Activated T-helper 2 cell treated with anti-CD3 and anti-CD28 coated beads, Interferon-gamma antibody, Interleukin-2, Interleukin-4, amounts not matched to agents 10 μg/mL and 5 μg/mL and 100 μg/mL, durations not matched to agents 14 hours and 24 hours and 36 hours (primary cell): ENCODE measurements around the gene RPS6KB2. TPM values are rescaled to one million over a fixed set of nuclear protein-coding genes. Genes with fewer than 3 reads are reported as not detected.

Experiments
- DNase-seq: peaks from one replicate; pipeline ENCODE4 v3.0.0; 2021; ENCODE audit warnings: low spot score
- H3K27ac Mint-ChIP-seq: one replicate; pipeline ENCODE4 v1.8.0; 2021; ENCODE audit warnings: mixed read lengths
- H3K27me3 Mint-ChIP-seq: one replicate; pipeline ENCODE4 v1.8.0; 2021; ENCODE audit warnings: low read depth, mixed read lengths
- H3K36me3 Mint-ChIP-seq: one replicate; pipeline ENCODE4 v1.8.0; 2021; ENCODE audit warnings: low read depth, mixed read lengths
- H3K4me1 Mint-ChIP-seq: one replicate; pipeline ENCODE4 v1.8.0; 2021; ENCODE audit warnings: low read depth, mixed read lengths
- H3K4me3 Mint-ChIP-seq: one replicate; pipeline ENCODE4 v1.8.0; 2021; ENCODE audit warnings: low read depth, mild to moderate bottlenecking, moderate library complexity, mixed read lengths
- H3K9me3 Mint-ChIP-seq: one replicate; pipeline ENCODE4 v1.8.0; 2021; ENCODE audit warnings: mixed read lengths
- intact Hi-C: fragments of 100-400 bp; cut with micrococcal nuclease; formaldehyde crosslinking; loops from one replicate; pipeline ENCODE4 v1.15.1; 2023
- total RNA-seq: library from RNA; stranded (reverse); gene quantifications from 2 replicates; pipeline ENCODE4 v1.2.3, GENCODE V29; 2022

RPS6KB2 gene
- total RNA-seq: 67.6 and 70.2 TPM in 2 replicates

DNA sequence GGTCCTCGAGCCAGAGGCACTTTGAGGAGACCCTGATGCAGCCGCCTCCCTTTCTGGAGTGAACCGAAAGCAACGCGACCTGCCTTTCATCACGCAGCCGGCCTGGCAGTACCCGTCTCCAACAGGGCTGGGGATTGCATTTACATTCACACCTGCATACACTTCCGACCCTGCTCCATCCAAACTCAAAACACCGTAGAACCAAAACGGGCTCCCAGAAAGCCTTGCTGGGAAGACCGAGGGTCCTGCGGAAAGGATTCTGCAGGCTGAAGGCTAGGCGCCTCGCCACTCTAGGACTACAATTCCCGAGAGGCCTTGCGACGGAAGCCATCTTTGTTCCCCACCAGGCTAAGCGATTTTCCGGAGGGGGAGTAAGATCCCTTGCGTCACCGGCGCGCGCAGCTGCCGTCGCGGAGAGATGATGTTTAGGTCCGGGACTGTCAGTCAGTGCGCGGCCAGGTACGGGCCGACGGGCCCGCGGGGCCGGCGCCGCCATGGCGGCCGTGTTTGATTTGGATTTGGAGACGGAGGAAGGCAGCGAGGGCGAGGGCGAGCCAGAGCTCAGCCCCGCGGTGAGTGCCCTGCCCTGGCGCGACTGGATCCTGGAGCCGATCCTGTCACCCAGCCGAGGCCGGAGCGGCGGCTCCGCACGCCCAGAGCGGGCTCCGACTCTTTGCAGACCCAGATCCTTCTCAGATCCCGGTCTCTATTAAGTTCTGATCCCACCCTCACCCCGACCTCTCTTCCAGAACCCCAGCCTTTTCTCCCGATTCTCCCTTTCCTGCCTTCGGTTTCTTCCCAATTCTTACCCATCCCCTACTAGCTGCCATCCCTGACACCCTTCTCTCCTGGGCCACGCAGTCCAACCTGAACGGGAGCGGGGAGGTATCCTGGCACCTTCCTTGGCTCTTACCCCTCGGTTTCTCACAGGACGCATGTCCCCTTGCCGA is at the start of gene RPS6KB2:
TSS of gene RPS6KB2 (plus strand) at position 443 of the 950 bp plus-strand sequence. CDS start at position 495, 52 bp downstream.
- peak within 1 kb of the TSS; percentile 93 for H3K27ac Mint-ChIP-seq
- H3K4me3 Mint-ChIP-seq: peak within 1 kb of the TSS; percentile 98
- no peaks in the 10 kb centered on the region for H3K27me3 Mint-ChIP-seq
- no peaks in the 10 kb centered on the region for H3K9me3 Mint-ChIP-seq
- intact Hi-C loops: loop anchor here (1.0 to 2.0 kb wide), 4 partner anchors 8 to 41 kb away; partner anchors contain the start of genes CORO1B, PPP1CA and TMEM134
- peaks cover 33% of the 10 kb centered on the region for H3K36me3 Mint-ChIP-seq
- DNase-seq: peak; percentile 98
- H3K4me1 Mint-ChIP-seq: peaks cover 15% of the 10 kb centered on the region

GRCh38 chr11:67378544-67378943 is 49.8 kb upstream of the RPS6KB2 start:
- no peaks in the 10 kb centered on the region for H3K9me3 Mint-ChIP-seq
- H3K27me3 Mint-ChIP-seq: peaks cover 40% of the 10 kb centered on the region
- intact Hi-C loops: no loop called here
- H3K27ac Mint-ChIP-seq: no peak overlapping the region
- DNase-seq: no peak
- H3K4me1 Mint-ChIP-seq: peaks cover 14% of the 10 kb centered on the region
- no peaks in the 10 kb centered on the region for H3K36me3 Mint-ChIP-seq
- H3K4me3 Mint-ChIP-seq: no peak overlapping the region

- no peak for DNase-seq
- no peaks in the 10 kb centered on the region for H3K9me3 Mint-ChIP-seq
- intact Hi-C loops: loop anchor here (5.0 kb wide), 1 partner anchor 112 kb away; the partner anchor contains the start of gene GRK2
These were observed 48.9 kb upstream of the RPS6KB2 start for GRCh38 chr11:67379061-67380058.

DNA sequence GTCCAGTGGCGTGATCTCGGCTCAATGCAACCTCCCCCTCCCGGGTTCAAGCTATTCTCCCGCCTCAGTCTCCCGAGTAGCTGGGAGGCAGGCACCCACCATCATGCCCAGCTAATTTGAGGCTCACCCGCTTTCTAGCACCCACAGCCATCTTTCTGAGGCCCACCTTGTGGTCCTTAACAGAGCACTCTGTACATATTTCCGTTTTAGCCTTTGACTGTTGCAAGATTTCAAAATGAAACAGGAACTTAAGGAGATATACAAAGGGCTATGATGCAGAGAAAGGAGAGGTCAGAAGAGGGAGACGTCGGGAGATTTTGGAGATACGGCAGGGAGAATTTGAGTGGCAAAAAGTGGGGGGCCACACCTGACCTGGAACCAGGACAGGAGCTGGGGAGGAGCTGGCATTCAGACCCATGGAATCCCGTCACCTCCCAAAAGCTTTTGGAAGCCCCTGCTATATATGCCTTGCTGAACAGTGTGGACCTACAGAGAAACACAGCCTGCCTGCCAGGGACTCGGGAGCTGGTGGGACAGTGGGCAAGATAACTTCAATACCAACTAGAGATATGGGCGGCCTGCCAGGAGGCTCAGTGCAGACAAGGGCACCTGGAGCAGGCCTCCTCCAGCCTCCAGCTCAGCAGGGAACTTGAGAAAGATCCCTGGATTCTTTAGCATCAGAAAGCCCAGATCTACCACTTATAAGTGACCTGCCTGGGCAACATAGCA is 46.9 kb upstream of the RPS6KB2 start:
- intact Hi-C loops: loop anchor here (5.0 kb wide), 1 partner anchor 114 kb away; the partner anchor contains the start of gene GRK2
- no peak for DNase-seq
- H3K27ac Mint-ChIP-seq: no peak overlapping the region
- peaks cover 5% of the 10 kb centered on the region for H3K4me1 Mint-ChIP-seq
- H3K27me3 Mint-ChIP-seq: peaks cover 21% of the 10 kb centered on the region
- no peaks in the 10 kb centered on the region for H3K9me3 Mint-ChIP-seq
- no peaks in the 10 kb centered on the region for H3K36me3 Mint-ChIP-seq
- H3K4me3 Mint-ChIP-seq: no peak overlapping the region

More at GRCh38 chr11:67379061-67380058, 48.9 kb upstream of the RPS6KB2 start:
- no peak overlapping the region for H3K4me3 Mint-ChIP-seq
- H3K4me1 Mint-ChIP-seq: peaks cover 9% of the 10 kb centered on the region
- no peaks in the 10 kb centered on the region for H3K36me3 Mint-ChIP-seq
- H3K27ac Mint-ChIP-seq: no peak overlapping the region
- peaks cover 35% of the 10 kb centered on the region for H3K27me3 Mint-ChIP-seq

- DNase-seq: peak; percentile 73
- peaks cover 17% of the 10 kb centered on the region for H3K27me3 Mint-ChIP-seq
- H3K4me3 Mint-ChIP-seq: no peak overlapping the region
- no peaks in the 10 kb centered on the region for H3K9me3 Mint-ChIP-seq
- no peak overlapping the region for H3K27ac Mint-ChIP-seq
- H3K36me3 Mint-ChIP-seq: no peaks in the 10 kb centered on the region
- intact Hi-C loops: loop anchor here (1.0 to 5.0 kb wide), 2 partner anchors 25 to 115 kb away; partner anchors contain the start of gene GRK2
- peaks cover 5% of the 10 kb centered on the region for H3K4me1 Mint-ChIP-seq
These were observed 45.8 kb upstream of the RPS6KB2 start for GRCh38 chr11:67382276-67383136.

DNA sequence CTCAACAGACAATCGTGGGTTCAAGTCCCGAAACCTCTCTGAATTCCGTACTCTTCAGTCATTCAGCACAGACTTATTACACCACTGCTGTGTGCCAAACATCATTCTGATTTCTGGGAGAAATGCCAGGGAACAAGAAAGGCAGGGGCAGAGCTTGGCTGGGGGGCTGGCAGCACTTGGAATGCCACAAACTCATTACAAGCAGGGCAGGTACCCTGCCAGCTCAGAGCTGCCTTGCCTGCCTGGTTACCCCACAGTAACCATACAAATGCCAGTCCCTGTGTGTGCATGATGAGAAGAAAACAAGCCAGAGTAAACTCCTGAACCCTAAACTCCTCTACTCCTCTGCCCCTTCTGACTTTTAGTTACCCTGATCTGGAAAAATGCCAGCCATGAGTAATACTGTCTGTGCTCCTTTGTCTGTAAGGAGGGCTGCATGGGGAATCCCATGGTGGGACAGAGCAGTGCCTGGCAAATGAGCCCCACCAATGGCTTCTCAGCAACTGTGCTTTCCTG is 43.4 kb upstream of the RPS6KB2 start:
- peaks cover 11% of the 10 kb centered on the region for H3K27me3 Mint-ChIP-seq
- H3K4me1 Mint-ChIP-seq: peaks cover 12% of the 10 kb centered on the region
- H3K9me3 Mint-ChIP-seq: no peaks in the 10 kb centered on the region
- no peak for DNase-seq
- no peak overlapping the region for H3K27ac Mint-ChIP-seq
- H3K36me3 Mint-ChIP-seq: no peaks in the 10 kb centered on the region
- H3K4me3 Mint-ChIP-seq: no peak overlapping the region
- intact Hi-C loops: loop anchor here (5.0 kb wide), 1 partner anchor 118 kb away; the partner anchor contains the start of gene GRK2

- peaks cover 3% of the 10 kb centered on the region for H3K27me3 Mint-ChIP-seq
- H3K4me1 Mint-ChIP-seq: peaks cover 14% of the 10 kb centered on the region
- H3K27ac Mint-ChIP-seq: no peak overlapping the region
- no peak for DNase-seq
- no peaks in the 10 kb centered on the region for H3K9me3 Mint-ChIP-seq
- H3K4me3 Mint-ChIP-seq: no peak overlapping the region
- H3K36me3 Mint-ChIP-seq: no peaks in the 10 kb centered on the region
- intact Hi-C loops: no loop called here
These were observed 41.2 kb upstream of the RPS6KB2 start for GRCh38 chr11:67387069-67387468.

DNA sequence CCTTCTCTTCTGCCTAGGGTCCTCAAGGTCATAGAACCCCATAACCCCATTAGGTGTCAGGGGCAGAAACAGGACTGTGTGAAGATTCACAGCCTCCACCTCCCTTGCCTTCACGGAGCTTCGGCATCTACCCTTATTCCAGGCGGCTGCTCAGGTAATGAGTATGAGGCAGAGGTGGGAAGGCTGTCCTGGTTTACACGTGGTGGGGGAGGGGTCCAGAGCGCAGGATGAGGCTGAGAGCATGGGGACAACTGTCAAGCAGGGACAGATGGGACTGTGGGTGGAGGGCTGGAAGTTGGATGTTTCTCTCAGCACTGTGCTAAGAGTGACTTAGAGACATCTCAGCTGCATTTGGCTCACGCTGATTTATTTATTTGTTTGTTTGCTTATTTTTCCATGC is 40.8 kb upstream of the RPS6KB2 start:
- no peak overlapping the region for H3K27ac Mint-ChIP-seq
- no peak overlapping the region for H3K4me3 Mint-ChIP-seq

DNA sequence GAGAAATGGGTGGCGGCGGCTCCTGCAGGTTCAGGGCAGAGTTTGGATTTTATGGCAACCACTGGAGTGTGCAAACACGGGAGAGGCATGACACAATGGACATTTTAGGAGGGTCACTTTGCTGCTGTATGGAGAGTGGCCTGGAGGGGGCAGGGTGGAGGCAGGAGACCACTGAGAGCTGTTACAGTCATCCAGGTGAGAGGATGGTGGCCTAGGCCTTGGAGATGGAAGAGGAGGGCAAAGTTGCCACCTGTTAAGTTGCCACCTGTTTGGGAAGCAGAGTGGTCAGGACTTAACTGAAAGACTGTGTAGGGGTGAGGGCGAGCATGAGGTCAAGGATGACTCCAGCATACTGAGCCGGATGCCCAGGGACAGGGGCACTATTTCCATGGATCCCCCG is 38.8 kb upstream of the RPS6KB2 start:
- Mint-ChIP-seq H3K4me1 (peaks cover 25% of the 10 kb centered on the region), H3K27me3 (no peaks in the 10 kb centered on the region), H3K36me3 (peaks cover 14% of the 10 kb centered on the region), H3K9me3 (no peaks in the 10 kb centered on the region), H3K4me3 (peak overlapping the region; percentile 74), H3K27ac (peak overlapping the region; percentile 33)
- intact Hi-C loops: loop anchor here (1.0 kb wide), 1 partner anchor 117 kb away; no protein-coding TSS in a partner anchor
- peak; percentile 41 for DNase-seq

More for the DNA sequence above, 40.8 kb upstream of the RPS6KB2 start:
- intact Hi-C loops: no loop called here
- peaks cover 15% of the 10 kb centered on the region for H3K4me1 Mint-ChIP-seq
- no peaks in the 10 kb centered on the region for H3K9me3 Mint-ChIP-seq
- peaks cover under 1% of the 10 kb centered on the region for H3K27me3 Mint-ChIP-seq
- no peak for DNase-seq
- peaks cover 3% of the 10 kb centered on the region for H3K36me3 Mint-ChIP-seq

GRCh38 chr11:67390947-67391303 is 37.4 kb upstream of the RPS6KB2 start:
- Mint-ChIP-seq H3K27me3 (no peaks in the 10 kb centered on the region), H3K27ac (peak overlapping the region; percentile 33), H3K36me3 (peaks cover 14% of the 10 kb centered on the region), H3K4me3 (peak overlapping the region; percentile 89), H3K4me1 (peaks cover 25% of the 10 kb centered on the region), H3K9me3 (no peaks in the 10 kb centered on the region)
- intact Hi-C loops: loop anchor here (5.0 kb wide), 1 partner anchor 129 kb away; no protein-coding TSS in a partner anchor
- DNase-seq: no peak
